C4-2B (cell line): Measurements from ENCODE around the gene TOM1L1.

ENCODE experiments used
- H3K27ac ChIP-seq: fragments of 450-650 bp; 2 replicates; pipeline ENCODE4 v1.5.1; 2017
- ZFX ChIP-seq: fragments of 450-650 bp; IDR thresholded peaks from 2 replicates; pipeline ENCODE4 v1.6.1; 2017
- TF ChIP-seq, protein P1 (sequence below): fragments of 450-650 bp; conservative IDR thresholded peaks from 2 replicates; pipeline ENCODE4 v1.5.1; 2017; ENCODE audit warnings: mild to moderate bottlenecking

Gene TOM1L1

GRCh38 chr17:54899721-54900456 lies 763 bp upstream of the TOM1L1 start:
- H3K27ac ChIP-seq = peak overlapping the region; percentile 91
- no peak for TF ChIP-seq ZFX
- TF ChIP-seq, protein P1, sequence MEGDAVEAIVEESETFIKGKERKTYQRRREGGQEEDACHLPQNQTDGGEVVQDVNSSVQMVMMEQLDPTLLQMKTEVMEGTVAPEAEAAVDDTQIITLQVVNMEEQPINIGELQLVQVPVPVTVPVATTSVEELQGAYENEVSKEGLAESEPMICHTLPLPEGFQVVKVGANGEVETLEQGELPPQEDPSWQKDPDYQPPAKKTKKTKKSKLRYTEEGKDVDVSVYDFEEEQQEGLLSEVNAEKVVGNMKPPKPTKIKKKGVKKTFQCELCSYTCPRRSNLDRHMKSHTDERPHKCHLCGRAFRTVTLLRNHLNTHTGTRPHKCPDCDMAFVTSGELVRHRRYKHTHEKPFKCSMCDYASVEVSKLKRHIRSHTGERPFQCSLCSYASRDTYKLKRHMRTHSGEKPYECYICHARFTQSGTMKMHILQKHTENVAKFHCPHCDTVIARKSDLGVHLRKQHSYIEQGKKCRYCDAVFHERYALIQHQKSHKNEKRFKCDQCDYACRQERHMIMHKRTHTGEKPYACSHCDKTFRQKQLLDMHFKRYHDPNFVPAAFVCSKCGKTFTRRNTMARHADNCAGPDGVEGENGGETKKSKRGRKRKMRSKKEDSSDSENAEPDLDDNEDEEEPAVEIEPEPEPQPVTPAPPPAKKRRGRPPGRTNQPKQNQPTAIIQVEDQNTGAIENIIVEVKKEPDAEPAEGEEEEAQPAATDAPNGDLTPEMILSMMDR = no peak

DNA sequence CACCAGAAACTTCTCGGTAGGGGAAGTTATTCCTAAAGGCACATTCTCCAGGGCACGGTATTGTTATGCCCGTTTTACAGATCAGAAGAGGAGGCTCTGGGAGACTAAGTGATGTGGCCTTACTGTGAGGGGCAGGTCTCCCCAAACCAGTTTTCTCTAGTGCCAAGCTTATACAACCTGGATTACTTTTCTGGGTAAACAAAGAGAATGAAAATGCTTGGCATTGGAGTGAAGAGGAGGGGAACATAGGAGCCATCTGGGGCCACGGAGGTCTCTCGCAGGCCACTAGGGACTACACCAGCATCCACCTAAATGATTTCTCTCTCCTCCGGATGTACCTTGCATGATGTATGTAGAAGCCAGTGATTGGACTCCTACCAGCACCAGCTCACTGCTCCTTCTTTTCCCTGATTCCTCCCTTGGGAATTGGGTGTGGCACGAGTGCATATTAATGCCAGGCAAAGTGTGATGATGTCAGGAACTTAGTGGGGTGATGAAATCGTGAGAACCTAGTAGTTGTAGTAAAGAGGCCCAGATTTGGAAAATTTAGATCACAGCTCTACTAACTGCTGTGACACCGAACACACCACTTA lies 674 bp downstream of the TOM1L1 start:
- H3K27ac ChIP-seq = peak overlapping the region; percentile 91
- TF ChIP-seq, protein P1 = no peak
- TF ChIP-seq ZFX = peak; percentile 23; the same call in 1 of the 2 replicates

GRCh38 chr17:54902017-54902416 lies 1.4 kb downstream of the TOM1L1 start:
- TF ChIP-seq, protein P1 = no peak
- TF ChIP-seq ZFX = no peak
- peak overlapping the region; percentile 91; the same call in 1 of the 2 replicates for H3K27ac ChIP-seq

DNA sequence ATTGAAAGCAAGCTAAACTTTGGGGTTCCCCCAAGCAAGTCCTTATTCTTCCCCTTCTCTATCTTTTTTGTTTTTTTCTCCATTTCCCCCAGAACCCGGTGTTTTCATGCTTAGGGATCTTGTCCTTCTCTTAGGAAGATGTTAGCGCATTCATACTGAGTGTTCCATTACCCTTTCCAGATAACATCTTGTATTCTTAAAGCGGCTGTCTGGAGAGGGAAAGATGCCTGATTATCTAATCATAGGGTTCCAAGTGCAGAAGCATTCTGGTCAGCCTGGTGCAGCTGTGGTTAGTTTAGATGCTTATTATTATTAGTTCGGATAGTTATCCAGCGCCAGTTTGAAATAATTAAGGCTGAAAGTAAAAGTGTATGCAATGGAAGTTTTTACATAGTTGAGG lies 2.0 kb downstream of the TOM1L1 start:
- no peak overlapping the region for H3K27ac ChIP-seq
- TF ChIP-seq ZFX = no peak
- TF ChIP-seq, protein P1 = no peak

DNA sequence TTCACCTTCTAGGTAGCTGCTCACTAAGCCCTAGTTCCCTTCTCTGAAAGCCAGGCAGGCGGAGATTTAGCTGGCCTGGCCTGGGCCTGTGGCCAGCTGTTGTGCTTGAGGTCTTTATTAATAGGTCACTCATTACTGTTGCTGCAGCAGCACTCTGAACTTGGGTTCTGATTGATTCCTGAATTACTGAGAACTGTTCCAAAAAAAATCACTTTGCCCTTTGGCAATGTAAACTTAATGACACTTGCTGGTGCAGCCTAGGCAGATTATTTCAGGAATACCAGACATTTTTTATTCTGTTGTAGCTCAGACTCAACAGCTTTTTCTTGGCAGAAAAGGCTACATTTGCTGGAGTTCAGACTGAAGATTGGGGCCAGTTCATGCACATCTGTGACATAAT lies 2.7 kb downstream of the TOM1L1 start:
- no peak for TF ChIP-seq ZFX
- TF ChIP-seq, protein P1 = no peak
- H3K27ac ChIP-seq = no peak overlapping the region

DNA sequence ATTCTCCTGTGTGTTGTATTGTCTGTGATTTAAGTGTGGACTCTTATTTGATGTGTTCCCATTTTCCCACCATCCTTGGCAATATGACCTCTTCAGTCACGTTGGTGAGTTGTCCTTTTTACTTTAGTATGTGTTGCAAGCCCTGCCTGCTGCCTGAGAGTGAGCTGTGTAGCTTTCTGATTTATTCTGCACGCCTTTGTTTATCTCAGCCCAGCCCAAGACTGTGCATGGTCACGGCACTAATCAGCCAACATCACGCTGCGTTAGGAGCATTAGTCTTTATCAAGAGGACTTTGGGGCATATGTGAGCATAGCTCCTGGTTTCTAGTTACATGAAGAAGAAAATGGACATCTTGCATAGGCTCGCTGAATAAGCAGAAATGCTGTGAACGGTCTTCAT lies 6.0 kb downstream of the TOM1L1 start:
- no peak overlapping the region for H3K27ac ChIP-seq
- TF ChIP-seq ZFX = no peak
- TF ChIP-seq, protein P1 = no peak

GRCh38 chr17:54907376-54907775 lies 6.7 kb downstream of the TOM1L1 start:
- no peak overlapping the region for H3K27ac ChIP-seq
- TF ChIP-seq ZFX = no peak
- TF ChIP-seq, protein P1 = no peak
